OCI-M2 (cell line): ENCODE results near the gene CANT1.

Source experiments
- DNase-seq: peaks from one replicate; lab custom pipeline; 2025; ENCODE audit not compliant: unreplicated experiment; lab: John Stamatoyannopoulos, UW

CANT1 gene

DNA sequence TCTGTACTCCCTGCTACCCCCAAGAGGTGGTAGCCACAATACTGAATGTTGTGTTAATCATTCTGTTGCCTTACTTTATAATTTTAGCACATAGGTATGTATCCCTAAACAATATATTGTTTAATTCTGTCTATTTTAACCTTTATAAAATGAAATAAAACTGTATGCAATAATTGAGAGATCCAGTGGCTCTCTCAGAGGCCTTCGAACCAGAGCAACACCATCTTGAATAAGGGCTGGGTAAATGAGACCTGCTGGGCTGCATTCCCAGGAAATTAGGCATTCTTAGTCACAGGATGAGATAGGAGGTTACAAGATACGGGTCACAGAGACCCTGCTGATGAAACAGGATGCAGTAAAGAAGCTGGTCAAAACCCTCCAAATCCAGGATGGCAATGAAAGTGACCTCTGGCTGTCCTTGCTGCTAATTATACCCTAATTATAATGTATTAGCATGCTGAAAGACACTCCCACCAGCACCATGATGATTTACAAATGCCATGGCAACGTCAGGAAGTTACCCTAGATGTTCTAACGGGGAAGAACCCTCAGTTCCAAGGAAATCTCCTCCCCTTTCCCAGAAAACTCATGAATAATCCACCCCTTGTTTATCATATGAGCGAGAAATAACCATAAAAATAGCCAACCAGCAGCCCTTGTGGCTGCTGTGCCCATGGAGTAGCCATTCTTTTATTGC, 2.0 kb upstream of the CANT1 start:
- DNase-seq = no peak

DNA sequence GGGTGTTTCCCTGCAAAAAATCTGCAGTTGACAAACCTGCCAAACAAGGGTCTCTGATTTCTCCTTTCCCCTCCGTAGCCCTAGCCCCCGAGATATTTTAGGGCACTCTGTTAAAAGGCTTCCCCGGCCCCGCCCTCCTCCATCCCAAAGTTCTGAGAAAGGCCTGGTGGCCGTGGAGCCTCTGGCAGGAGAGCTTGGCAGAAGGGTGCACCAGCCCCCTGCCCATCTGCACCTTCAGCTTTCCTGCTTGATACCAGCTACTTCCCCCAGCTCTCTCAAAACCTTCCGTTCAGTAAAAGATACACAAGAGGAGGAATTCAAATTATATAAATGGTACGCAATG, 711 bp upstream of the CANT1 start:
- no peak for DNase-seq

DNA sequence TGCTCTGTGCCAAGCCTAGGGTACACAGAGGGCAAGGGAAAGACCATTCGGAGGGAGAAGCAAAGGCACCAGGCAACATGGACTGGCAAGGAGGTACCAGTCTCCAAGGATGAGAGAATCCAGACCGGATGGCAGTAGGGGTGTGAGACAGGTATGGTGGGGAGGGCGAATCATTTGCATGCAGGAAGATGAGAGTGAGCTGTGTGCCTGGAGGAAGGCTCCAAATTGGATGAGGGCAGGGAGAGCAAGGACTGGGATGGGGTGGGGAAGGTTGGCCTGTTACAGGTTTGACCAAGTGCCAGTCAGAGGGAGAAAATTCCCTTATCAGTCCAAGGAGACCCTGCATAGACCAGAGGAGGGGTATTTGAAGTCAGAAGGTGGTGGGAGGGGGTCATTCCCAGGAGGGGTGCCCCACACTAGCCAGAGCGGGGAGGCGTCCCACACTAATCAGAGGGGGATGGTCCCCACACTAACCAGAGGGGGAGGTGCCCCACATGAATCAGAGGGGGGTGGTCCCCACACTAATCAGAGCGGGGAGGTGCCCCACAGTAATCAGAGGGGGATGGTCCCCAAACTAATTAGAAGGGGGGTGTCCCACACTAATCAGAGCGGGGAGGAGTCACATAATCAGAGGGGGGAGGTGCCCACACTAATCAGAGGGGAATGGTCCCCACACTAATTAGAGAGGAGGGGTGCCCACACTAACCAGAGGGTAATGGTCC, 737 bp downstream of the CANT1 start:
- no peak for DNase-seq

DNA sequence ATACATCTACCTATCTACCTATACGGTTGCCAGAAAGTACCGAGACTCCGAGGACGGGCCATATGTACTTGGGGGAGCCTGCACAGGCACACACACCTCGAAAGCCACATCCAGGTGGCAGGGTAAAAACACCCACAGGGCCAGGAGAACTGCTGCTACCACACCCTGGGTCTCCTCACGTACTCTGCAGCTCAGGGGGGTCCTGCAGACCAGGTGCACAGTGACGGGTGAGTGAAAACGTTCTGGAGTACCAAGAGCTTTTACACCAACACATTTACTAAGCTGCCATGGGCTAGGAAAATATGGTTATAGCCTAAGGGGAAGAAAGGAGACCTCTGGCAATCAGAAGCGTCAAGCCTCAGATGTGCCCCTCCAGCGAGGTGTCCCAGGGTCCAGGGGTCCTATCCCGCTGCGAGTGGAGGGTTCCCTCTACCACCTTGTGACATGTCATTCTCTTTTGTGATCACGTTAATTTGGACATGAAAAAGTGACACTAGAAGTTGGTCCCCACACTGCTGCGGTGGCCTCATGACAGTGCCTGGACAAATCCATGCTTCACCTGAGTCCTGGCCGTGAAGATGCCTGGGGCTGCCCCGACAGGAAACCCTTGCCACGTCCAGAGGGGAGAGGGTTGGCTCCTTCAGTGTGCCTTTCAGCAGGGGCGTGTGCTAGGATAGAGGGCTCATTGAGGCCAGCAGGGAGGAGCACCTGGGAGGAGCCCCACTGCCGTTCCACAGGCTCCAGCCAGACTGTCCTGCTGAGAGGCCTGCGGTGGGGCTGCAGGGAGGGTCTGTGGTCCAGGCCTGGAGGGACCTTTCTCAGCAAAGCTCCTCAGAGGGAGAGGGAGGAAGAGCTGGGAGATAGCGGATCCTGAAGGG, 1.8 kb downstream of the CANT1 start:
- DNase-seq = no peak

DNA sequence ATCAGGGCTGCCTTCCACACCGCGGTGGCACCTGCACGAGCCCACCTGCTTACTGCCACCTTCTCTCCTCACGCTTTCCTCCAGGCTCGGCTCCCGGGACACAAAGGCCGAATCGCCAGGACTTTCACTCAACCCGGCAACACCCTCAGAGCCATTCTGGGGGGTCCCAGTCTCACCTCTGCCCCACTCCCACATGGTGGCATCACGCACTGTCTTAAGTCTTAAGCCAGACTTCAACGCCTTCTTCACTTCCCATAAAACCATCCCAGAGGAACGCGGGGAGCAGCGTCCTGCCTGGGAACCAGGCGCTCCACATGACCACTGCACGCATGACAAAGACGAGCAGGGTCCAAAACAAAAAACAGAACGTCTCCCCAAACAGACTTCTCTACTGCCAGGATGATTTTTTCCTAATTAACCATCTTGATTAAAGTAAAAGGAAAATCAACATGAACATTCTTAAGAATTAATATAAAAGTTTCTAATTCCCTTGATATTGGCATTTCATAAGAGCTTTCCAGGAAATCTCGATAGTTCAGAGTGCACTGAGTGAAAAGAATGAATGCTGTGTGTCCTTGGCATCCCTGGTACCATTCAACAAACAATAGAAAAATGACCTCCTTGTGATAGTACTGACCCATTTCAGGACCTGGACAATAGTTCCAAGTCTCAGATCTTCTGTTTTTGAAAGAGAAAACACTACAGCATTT, 2.6 kb downstream of the CANT1 start:
- DNase-seq = no peak

DNA sequence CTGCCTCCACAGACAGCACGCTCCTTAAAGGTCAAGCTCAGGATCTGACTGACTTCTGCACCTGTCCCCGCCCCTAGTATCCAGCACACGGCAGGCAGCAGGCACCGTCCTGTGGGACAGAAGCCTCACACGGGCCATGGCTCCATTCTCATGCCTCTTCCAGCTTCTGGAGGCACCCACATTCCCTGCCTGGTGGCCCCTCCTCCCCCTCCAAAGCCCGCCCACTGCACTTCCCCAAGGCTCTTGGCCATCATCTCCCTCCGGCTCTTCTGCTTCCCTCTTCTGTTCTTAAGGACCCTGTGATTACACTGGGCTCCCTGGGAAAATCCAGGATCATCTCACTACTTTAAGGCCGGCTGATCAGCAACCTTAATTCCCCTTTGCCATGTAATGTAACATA, 3.5 kb downstream of the CANT1 start:
- DNase-seq = no peak

DNA sequence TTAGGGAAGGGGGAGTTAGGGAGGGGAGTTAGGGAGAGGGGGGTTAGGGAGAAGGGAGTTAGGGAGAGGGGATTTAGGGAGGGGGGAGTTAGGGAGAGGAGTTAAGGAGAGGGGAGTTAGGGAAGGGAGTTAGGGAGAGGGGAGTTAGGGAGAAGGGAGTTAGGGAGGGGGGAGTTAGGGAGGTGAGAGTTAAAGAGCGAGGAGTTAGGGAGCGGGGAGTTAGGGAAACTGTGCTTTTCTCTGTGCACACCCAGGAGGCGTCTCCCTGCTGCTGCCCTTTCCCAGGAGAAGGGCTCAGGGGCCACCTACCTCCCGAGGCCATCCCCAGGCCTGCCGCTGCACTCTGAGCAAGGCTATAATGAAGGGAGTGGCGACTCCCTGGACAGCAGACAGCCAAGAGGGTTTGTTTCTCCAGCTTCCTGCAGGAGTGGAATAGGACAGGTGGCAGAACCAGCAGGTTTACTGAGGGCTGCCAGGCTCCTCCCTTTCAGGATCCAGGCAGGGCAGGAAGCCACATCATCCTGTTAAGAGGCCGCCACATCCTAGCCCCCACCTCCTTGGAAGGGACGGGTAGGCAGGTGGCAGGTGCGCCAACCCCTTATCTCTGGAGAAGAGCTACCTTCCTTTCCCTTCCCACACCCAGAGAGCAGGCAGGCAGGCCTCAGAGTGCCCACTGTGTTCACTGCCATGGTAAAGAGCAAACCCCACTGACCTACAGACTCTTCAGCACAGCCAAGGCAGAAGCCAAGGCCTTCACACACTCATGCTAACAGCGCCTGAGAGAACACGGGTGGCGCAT, 4.3 kb downstream of the CANT1 start:
- DNase-seq = no peak

DNA sequence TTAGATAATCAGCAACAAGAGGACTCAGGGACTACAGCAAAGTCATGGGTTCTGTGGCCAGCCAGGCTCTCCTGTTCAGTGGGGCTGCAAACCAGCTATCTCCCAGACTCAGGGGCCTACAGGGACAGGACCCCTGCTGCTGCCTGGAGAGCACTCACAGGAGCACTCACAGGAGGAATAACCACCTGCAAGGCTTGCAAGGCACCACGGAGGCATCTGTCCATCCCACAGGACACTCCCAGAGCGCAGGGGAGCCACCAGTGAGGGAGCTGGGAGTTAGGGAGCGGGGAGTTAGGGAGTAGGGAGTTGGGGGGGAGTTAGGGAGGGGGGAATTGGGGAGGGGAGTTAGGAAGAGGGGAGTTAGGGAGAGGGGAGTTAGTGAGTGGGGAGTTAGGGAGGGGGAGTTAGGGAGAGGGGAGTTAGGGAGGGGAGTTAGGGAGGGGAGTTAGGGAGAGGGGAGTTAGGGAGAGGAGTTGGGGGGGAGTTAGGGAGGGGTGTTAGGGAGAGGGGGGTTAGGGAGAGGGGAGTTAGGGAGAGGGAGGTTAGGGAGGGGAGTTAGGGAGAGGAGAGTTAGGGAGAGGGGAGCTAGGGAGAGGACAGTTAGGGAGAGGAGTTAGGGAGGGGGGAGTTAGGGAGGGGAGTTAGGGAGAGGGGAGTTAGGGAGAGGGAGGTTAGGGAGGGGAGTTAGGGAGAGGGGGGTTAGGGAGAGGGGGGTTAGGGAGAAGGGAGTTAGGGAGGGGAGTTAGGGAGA, 5.7 kb downstream of the CANT1 start:
- DNase-seq = no peak

DNA sequence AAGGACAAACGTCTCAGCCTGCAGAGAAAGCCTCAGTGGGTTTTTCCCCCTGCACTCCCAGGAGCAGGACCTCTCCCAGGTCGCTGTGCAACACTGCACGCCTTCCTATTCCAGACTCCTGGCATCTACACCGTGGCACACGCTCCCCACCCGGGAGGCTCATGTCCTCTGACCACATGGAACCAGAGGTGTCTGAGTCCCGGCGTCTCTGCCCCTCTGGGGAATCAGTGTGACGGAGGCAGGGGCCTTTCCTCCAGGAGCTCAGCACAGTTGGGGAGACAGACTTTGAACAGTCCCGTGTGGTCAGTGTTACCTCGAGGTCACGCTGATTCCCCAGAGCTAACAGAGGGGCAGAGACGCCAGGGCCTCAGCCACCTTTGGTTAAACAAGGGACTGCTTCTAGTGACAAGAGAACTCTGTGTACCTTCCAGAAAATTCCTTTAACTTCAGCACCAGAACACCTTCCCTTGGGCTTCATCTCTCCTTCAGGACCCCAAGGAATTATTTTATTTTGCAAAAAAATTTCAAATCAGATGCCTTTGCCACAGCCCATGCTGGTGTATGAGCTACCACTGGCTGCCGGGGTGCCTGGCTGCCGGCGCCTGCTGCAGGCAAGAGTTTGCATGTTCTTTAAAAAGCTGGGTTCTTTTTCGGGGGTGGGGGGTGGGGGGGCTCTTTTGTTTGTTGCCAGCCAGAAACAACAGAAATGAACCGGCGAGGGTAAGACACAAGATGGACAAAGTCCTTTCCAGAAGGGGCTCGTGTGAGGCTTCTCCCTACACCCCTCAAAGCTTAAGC, 6.6 kb downstream of the CANT1 start:
- DNase-seq = no peak

DNA sequence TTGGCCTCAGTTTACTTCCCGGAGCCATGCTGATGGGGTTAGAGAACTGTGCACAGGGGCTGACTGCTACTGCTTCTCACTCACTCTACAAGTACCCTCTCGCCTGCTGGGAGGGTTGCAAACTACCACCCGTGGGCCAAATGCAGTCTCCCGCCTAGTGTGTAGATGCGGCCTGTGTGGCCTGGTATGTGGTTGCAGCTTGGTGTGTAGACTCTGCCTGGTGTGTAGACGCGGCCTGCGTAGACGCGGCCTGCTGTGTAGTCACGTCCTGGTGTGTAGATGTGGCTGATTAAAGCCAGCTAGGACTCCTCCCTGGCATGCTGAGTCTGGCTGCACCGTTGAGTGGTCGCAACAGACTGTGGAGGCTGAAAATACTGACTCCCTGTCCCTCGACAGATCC, 7.3 kb downstream of the CANT1 start:
- DNase-seq = no peak

DNA sequence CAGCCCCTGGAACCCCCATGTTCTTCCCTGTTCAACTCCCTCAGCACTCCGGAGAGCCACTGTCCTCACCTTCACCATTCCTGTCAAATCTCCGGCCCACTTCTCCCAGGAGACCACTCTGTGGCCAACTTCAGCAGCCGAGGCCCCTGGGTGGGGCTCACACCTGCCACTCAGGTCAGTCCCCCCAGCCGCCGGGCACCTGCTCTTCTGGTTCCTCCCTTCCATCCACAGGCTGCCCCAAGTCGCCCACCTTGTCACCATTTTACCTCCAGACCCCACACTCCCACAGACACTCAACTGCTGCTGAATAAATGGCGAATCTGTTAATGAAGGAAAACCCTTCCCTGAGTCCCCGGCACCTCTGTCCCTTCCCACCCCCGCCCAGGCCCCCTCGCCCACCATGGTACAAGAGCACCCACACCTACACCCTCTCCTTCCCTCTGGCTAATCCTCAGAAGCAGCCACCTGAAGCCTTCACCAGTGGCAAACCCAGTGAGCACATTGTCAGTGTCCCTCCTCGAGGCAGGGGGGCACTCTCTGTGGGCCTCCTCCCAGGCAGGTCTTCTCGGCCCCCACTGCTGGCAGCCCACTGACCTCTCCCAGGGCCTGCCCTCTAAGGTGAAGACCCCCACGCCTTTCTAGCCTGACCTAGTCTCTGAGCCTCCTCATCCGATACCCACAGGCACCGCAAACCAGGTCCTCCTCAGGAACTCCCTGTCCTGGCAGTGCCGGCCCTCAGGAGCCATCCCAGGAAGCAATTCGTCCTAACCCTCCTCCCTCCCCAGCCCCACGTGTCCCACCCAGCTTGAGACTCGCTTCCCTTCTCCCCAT, 8.2 kb downstream of the CANT1 start:
- DNase-seq = no peak

DNA sequence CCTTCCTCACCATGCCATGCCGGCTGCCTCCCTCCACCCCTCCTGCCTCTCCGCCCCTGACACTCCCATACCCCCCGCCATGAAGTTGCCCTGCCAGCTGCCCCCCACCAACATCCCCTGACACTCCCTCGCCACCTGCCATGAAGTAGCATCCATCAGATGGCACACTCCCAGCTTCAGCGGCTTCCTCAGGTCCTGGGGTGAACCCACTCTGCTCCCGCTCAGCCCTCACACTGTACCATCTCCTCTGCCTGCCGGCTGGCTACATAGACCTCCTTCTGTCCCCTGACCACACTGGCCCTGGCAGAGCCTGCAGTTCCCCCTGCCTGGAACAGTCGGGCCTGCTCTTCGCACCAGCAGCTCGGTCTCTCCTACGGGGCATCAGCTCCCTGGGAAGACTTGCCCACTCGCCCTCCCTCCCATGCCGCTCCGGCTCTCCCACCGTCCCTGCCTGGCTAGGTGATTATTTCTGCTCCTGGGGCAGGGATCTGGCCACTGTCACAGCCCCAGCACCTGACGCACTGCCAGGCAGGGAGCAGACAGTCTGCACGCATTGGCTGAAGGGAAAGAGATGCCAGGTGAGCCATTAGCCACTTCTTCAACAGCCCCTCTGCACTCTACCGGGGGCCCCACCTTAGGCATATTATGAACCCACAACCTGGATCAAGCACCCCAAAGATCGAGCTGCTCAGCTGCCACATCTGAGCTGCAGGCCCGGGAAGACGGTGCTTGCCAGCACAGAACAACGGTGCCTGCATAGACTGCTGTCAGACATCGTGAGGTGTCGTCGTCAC, 9.0 kb downstream of the CANT1 start:
- no peak for DNase-seq

DNA sequence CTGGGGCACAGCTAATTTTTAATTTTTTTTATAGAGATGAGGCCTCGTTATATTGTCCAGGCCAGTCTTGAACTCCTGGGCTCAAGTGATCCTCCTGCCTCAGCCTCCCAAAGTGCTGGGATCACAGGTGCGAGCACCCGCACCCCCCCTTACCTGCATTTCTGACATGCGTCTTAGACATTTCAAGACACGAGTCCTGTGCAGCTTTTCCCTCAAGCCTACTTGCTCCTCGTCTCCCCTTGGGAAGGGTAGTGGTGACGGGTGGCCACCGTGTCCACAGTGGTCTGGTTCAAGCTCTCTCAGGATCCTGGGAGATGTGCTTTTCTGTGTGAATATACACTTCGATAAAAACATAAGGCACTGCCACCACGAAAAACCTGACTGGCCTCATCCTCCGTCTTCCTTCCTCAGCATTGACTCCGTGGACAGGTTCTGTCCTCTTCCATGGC, 9.6 kb downstream of the CANT1 start:
- no peak for DNase-seq

DNA sequence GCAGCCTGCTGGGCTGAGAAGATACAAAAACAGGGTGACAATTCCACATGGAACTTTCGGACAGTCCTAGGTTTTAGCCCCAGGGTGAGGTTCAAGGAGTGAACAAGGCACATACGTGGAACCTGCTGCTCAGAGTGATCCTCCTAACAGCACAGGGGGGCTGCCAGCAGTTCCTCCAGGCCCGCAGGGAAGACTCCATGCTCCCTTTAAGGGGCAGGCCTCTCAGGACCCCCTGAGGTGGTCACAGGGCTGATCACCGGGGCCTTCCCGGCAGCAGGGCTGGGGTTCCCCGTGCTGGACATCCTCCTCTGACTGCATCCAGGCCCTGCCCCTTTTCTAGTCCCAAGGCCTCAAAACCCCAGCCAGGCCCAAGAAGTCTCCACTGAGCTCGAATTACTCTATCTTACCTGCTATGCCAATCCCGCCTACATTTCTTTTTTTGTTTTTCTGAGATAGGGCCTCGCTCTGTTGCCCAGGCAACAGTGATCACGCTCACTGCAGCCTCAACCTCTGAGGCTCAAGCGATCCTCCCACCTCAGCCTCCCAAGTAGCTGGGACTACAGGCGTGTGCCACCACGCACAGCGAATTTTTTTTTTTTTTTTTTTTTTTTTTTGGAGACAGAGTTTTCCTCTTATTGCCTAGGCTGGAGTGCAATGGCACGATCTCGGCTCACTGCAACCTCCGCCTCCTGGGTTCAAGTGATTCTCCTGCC, 10.4 kb downstream of the CANT1 start:
- DNase-seq = no peak

DNA sequence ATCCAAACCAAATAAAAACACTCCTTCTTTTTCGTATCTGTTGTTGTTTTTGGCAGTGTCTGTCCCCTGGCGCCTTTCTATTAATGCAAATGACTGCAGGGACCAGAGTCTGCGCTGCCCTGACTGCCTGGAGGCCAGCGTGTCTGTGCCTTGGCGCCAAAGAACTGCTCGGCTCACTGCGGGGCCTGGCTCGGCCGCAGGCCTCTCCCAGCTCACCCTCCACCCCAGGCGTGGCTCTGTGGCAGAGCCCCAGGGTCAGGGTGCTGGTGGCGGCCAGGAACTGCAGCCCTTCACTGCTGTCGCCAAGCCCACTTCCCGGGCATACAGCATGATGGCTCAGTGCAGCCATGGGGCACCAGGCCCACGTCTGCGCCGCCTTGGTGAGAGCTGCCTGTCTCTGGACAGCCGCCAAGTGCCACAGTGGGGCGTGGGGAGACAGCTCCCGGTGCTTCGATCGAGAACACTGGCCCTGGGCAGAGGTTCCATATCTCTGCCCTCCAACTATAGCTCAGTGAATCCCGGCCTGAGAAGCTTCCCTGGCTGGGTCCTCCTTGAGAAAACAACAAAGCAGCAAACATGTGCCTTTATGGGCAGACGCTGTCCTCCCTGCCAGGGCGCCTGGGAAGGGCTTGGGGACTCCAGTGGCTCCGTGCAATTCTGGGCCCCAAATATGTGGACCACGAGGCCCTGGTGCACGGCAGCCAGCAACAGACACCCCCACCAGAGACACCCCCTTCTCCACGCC, 11.1 kb downstream of the CANT1 start:
- DNase-seq = no peak

DNA sequence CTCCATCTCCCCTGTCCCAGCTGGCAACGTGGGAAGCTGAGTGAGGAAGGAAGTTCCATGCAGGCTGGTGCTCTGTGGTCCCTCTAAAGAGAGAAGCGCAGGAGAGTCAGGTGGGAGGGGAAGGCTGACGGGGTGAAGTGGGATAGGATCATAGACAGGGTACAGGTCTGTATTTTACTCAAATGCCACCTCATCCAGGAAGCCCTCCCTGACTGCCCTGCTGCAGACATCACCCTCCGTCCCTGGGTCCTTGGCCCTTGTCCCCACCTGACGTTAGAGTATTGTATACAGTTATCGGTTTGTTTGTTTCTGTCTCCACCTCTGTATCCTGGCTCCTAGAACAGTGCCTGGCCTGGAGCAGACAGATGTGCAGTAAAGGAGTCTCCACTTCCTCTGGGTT, 11.7 kb downstream of the CANT1 start:
- no peak for DNase-seq
